Lung (tissue), 12 donors: ENCODE results near the gene IDH3A. TPM values are rescaled to one million over a fixed set of nuclear protein-coding genes. Genes with fewer than 3 reads are reported as not detected.

Experiments
- ATAC-seq: fragments of 200-7000 bp; cut with Tn5 transposase; one replicate; pipeline ENCODE4 v1.9.1; 2020; ENCODE audit warnings: moderate number of reproducible peaks; ENCODE audit not compliant: insufficient read depth, low FRiP score
- DNase-seq, 3 donors: peaks; one replicate each; pipeline ENCODE4 v3.0.0-alpha.2; 2013 to 2017
- H3K27ac ChIP-seq, 2 donors: one replicate each; pipeline ENCODE4 v1.5.1; 2013; ENCODE audit warnings: mild to moderate bottlenecking in 2 of 2, moderate library complexity in 2 of 2, control low read depth in 1 of 2, inconsistent platforms in 1 of 2, low read depth in 1 of 2, low read length in 1 of 2
- H3K27me3 ChIP-seq, 3 donors: one replicate each; pipeline ENCODE4 v1.5.1; 2013; ENCODE audit warnings: low read length in 2 of 3; ENCODE audit not compliant: control insufficient read depth in 3 of 3, insufficient read depth in 3 of 3
- H3K36me3 ChIP-seq, 4 donors: one replicate each; pipeline ENCODE4 v1.5.1; 2013; ENCODE audit warnings: low read length in 4 of 4, mild to moderate bottlenecking in 1 of 4, moderate library complexity in 1 of 4; ENCODE audit not compliant: control insufficient read depth in 4 of 4, insufficient read depth in 4 of 4
- H3K4me1 ChIP-seq, 5 donors: one replicate each; pipeline ENCODE4 v1.5.1; 2013; ENCODE audit warnings: low read length in 5 of 5, mild to moderate bottlenecking in 2 of 5, moderate library complexity in 1 of 5; ENCODE audit not compliant: control insufficient read depth in 5 of 5, insufficient read depth in 5 of 5
- H3K4me3 ChIP-seq: one replicate; pipeline ENCODE4 v1.5.1; 2013; ENCODE audit warnings: mild to moderate bottlenecking, control low read depth, moderate library complexity
- H3K9ac ChIP-seq, 2 donors: one replicate each; pipeline ENCODE4 v1.5.1; 2013; ENCODE audit warnings: low read length in 2 of 2, control low read depth in 1 of 2; ENCODE audit not compliant: insufficient read depth in 1 of 2
- H3K9me3 ChIP-seq, 4 donors: one replicate each; pipeline ENCODE4 v1.5.1; 2013; ENCODE audit warnings: low read length in 3 of 4, mild to moderate bottlenecking in 1 of 4, moderate library complexity in 1 of 4; ENCODE audit not compliant: control insufficient read depth in 4 of 4, insufficient read depth in 3 of 4
- CTCF ChIP-seq: IDR thresholded peaks from 2 replicates; pipeline ENCODE4 v1.5.1; 2012; ENCODE audit warnings: mild to moderate bottlenecking; ENCODE audit errors: control extremely low read depth, extremely low read depth
- WGBS, 2 donors: extraction: QIAGEN DNeasy Blood & Tissue Kit; methylation state at CpG; one replicate each; pipeline ENCODE4 v1.1.7; 2013; 5-methylcytosine and 5-hydroxymethylcytosine counted together
- polyA plus RNA-seq, 2 donors: library from polyadenylated mRNA; stranded (reverse); fragments of 200-250 nt; gene quantifications; one replicate each; pipeline ENCODE4 v1.2.1, GENCODE V29; 2013
- total RNA-seq, 2 donors: library from RNA; depleted of rRNA in 1 of 2; stranded (reverse); fragments of >200 nt in 1 of 2; gene quantifications; one replicate each; pipeline ENCODE4 v1.2.1, GENCODE V29; 2014 to 2021
- donor health status: control.
- donor health status: control.
- donor health status: Bipolar disorder and iron deficiency.
- donor health status: healthy.
- donor health status: DM: yes; HTN: yes; CAD: no.

The IDH3A gene
- total and polyA plus RNA-seq, 4 donors: 28.6 to 83.2 (median 45.5) TPM

- DNase-seq: no peak
- Histone ChIP-seq H3K27ac (no peak overlapping the region), H3K9ac (no peak overlapping the region), H3K4me3 (no peak overlapping the region), H3K9me3 (no peaks in the 10 kb centered on the region), H3K27me3 (no peaks in the 10 kb centered on the region), H3K36me3 (no peaks in the 10 kb centered on the region), H3K4me1 (peaks cover 0 to 4% (median 0%) of the 10 kb centered on the region in 5 donors)
- TF ChIP-seq CTCF: no peak
- 88 to 93% methylated on average over 8 of the region's 8 CpGs for WGBS, 2 donors
- no peak for ATAC-seq
Measured at GRCh38 chr15:78207641-78208340, 58.6 kb downstream of the IDH3A start.

- DNase-seq: no peak
- no peak overlapping the region for H3K9ac ChIP-seq
- no peaks in the 10 kb centered on the region for H3K36me3 ChIP-seq
- TF ChIP-seq CTCF: no peak
- WGBS, 2 donors: 82 to 95% methylated on average over 7 to 8 of the region's 8 CpGs
- H3K4me3 ChIP-seq: no peak overlapping the region
- H3K27me3 ChIP-seq: no peaks in the 10 kb centered on the region
- H3K27ac ChIP-seq: no peak overlapping the region
- no peaks in the 10 kb centered on the region for H3K9me3 ChIP-seq
- H3K4me1 ChIP-seq: peaks cover 0 to 4% (median 0%) of the 10 kb centered on the region in 5 donors
- ATAC-seq: no peak
Measured at GRCh38 chr15:78208341-78208844, 59.2 kb downstream of the IDH3A start.

GRCh38 chr15:78208887-78209645, 59.9 kb downstream of the IDH3A start:
- Histone ChIP-seq H3K27me3 (no peaks in the 10 kb centered on the region), H3K27ac (no peak overlapping the region), H3K9me3 (no peaks in the 10 kb centered on the region), H3K4me3 (no peak overlapping the region), H3K4me1 (peaks cover 0 to 4% (median 0%) of the 10 kb centered on the region in 5 donors), H3K9ac (no peak overlapping the region), H3K36me3 (no peaks in the 10 kb centered on the region)
- DNase-seq: peak; percentile 33 to 50 (median 50)
- WGBS, 2 donors: 78 to 82% methylated on average over 20 of the region's 20 CpGs
- ATAC-seq: no peak
- TF ChIP-seq CTCF: no peak
